Panc1 (cell line): ENCODE data around the gene INTS11. TPM values are rescaled to one million over a fixed set of nuclear protein-coding genes. Genes with fewer than 3 reads are reported as not detected.

ENCODE experiments used
- ATAC-seq: fragments of 200-7000 bp; cut with Tn5 transposase; 2 replicates; pipeline ENCODE4 v1.9.1; 2020; ENCODE audit warnings: mild to moderate bottlenecking, moderate library complexity
- BruUV-seq: library from RNA; stranded (reverse); fragments of 400-500 nt; replicated peaks from 2 replicates; lab custom pipeline; 2021; lab: Mats Ljungman, UMichigan
- CTCF ChIA-PET: fragments of 300-600 bp; sonication (Branson Sonifier 250); formaldehyde crosslinking; loops from one replicate; lab custom pipeline; 2022; ENCODE audit warnings: antibody characterized with exemption; lab: Charles Lee
- POLR2A ChIA-PET: fragments of 300-600 bp; sonication (Branson Sonifier 250); formaldehyde crosslinking; loops from one replicate; lab custom pipeline; 2022; ENCODE audit warnings: antibody characterized with exemption; lab: Charles Lee
- DNase-seq: peaks from one replicate; pipeline ENCODE4 v3.0.0-alpha.2; 2010; ENCODE audit warnings: low read depth, low spot score
- H3K27ac ChIP-seq: 2 replicates; pipeline ENCODE4 v1.5.1; 2011; ENCODE audit warnings: mild to moderate bottlenecking, low read length, inconsistent platforms
- H3K27me3 ChIP-seq: fragments of 200-500 bp; sonication (Bioruptor generic); 2 replicates; pipeline ENCODE4 v1.6.0; 2014; ENCODE audit warnings: low read length, inconsistent platforms; ENCODE audit not compliant: control insufficient read depth, insufficient read depth
- H3K36me3 ChIP-seq: fragments of 200-500 bp; sonication (Bioruptor generic); 2 replicates; pipeline ENCODE4 v1.5.1; 2014; ENCODE audit warnings: inconsistent platforms, mild to moderate bottlenecking, low read length, moderate library complexity; ENCODE audit not compliant: control insufficient read depth, insufficient read depth
- H3K4me1 ChIP-seq: 2 replicates; pipeline ENCODE4 v1.5.1; 2011; ENCODE audit warnings: inconsistent platforms, mild to moderate bottlenecking, low read length, moderate library complexity; ENCODE audit not compliant: control insufficient read depth, insufficient read depth
- H3K4me3 ChIP-seq, 2 experiments: 2 replicates each; pipeline ENCODE4 v1.5.1; 2011 to 2012; ENCODE audit warnings: low read depth in 2 of 2, low read length in 2 of 2, mild to moderate bottlenecking in 2 of 2, inconsistent platforms in 1 of 2, moderate library complexity in 1 of 2
- H3K9me3 ChIP-seq: fragments of 200-500 bp; sonication (Bioruptor generic); 2 replicates; pipeline ENCODE4 v1.5.1; 2014; ENCODE audit warnings: low read depth, mild to moderate bottlenecking, inconsistent platforms, low read length, moderate library complexity; ENCODE audit not compliant: control insufficient read depth, insufficient read depth
- REST ChIP-seq, 2 experiments: IDR thresholded peaks; 2 replicates each; pipeline ENCODE4 v1.6.1; 2011 to 2012; ENCODE audit warnings: low read depth in 2 of 2, control low read depth in 1 of 2, low read length in 1 of 2, mild to moderate bottlenecking in 1 of 2, moderate library complexity in 1 of 2; ENCODE audit not compliant: insufficient read depth in 1 of 2
- TCF7L2 ChIP-seq: IDR thresholded peaks from 2 replicates; pipeline ENCODE4 v1.6.1; 2011; ENCODE audit warnings: mild to moderate bottlenecking, low read depth, low read length, inconsistent platforms
- in situ Hi-C: cut with HindIII; loops from 2 replicates; pipeline ENCODE4 v1.10.0; 2016; ENCODE audit warnings: low sequenced_read_pairs, low pct_unique_long_range_greater_than_20kb
- intact Hi-C: fragments of 100-400 bp; cut with micrococcal nuclease; formaldehyde crosslinking; loops from one replicate; pipeline ENCODE4 v1.10.0; 2022; ENCODE audit not compliant: unreplicated experiment
- total RNA-seq: library from RNA; stranded (reverse); gene quantifications from one replicate; pipeline ENCODE4 v1.2.1, GENCODE V29; 2021; ENCODE audit not compliant: unreplicated experiment
- TF ChIP-seq, protein P1 (sequence below): fragments of 450-650 bp; IDR thresholded peaks from 2 replicates; pipeline ENCODE4 v1.5.1; 2017; ENCODE audit warnings: mild to moderate bottlenecking

Gene INTS11
- total RNA-seq, 1 experiment from 2014 or later = 114 TPM

- no peak overlapping the region for H3K27ac ChIP-seq
- CTCF ChIA-PET = no interaction called here
- no TSS peak for BruUV-seq
- no peaks in the 10 kb centered on the region for H3K27me3 ChIP-seq
- H3K9me3 ChIP-seq = no peaks in the 10 kb centered on the region
- intact Hi-C loops = no loop called here
- in situ Hi-C loops = no loop called here
- H3K4me1 ChIP-seq = peaks cover 33% of the 10 kb centered on the region
- 0 out of 2 replicates have a peak, but pooled peaks have one; percentile 8 for ATAC-seq
- H3K4me3 ChIP-seq = no peak overlapping the region
- no peak for TF ChIP-seq TCF7L2
- TF ChIP-seq, protein P1, sequence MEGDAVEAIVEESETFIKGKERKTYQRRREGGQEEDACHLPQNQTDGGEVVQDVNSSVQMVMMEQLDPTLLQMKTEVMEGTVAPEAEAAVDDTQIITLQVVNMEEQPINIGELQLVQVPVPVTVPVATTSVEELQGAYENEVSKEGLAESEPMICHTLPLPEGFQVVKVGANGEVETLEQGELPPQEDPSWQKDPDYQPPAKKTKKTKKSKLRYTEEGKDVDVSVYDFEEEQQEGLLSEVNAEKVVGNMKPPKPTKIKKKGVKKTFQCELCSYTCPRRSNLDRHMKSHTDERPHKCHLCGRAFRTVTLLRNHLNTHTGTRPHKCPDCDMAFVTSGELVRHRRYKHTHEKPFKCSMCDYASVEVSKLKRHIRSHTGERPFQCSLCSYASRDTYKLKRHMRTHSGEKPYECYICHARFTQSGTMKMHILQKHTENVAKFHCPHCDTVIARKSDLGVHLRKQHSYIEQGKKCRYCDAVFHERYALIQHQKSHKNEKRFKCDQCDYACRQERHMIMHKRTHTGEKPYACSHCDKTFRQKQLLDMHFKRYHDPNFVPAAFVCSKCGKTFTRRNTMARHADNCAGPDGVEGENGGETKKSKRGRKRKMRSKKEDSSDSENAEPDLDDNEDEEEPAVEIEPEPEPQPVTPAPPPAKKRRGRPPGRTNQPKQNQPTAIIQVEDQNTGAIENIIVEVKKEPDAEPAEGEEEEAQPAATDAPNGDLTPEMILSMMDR = peak; percentile 87
- DNase-seq = no peak
- POLR2A ChIA-PET = no interaction called here
- H3K36me3 ChIP-seq = no peaks in the 10 kb centered on the region
Measured at GRCh38 chr1:1302006-1302430, 22.4 kb downstream of the INTS11 start.

- intact Hi-C loops (no loop called here), in situ Hi-C loops (no loop called here)
- ATAC-seq (no peak), DNase-seq (no peak)
- Histone ChIP-seq H3K4me1 (peaks cover 18% of the 10 kb centered on the region), H3K27ac (no peak overlapping the region), H3K36me3 (no peaks in the 10 kb centered on the region), H3K9me3 (no peaks in the 10 kb centered on the region), H3K4me3 (no peak overlapping the region), H3K27me3 (no peaks in the 10 kb centered on the region)
- ChIA-PET POLR2A (no interaction called here), CTCF (interaction anchor here (0.6 to 0.9 kb wide), 2 partner anchors 8 to 9 kb away, joined by 3 to 4 read pairs; no protein-coding TSS in a partner anchor)
- TSS peak; percentile 67 for BruUV-seq
- TF ChIP-seq REST (IDR thresholded peaks at IDR 0.05; ENCODE audit: insufficient read depth in 1 of 2, low read depth in 2 of 2, low read length in 1 of 2) = no peak
- TF ChIP-seq, protein P1 = peak; percentile 47
Measured at GRCh38 chr1:1300352-1300739, 24.1 kb downstream of the INTS11 start.
